Right lobe of liver (tissue), 6 donors: ENCODE measurements around the gene CHIA. TPM values are rescaled to one million over a fixed set of nuclear protein-coding genes. Genes with fewer than 3 reads are reported as not detected.

Source experiments
- ATAC-seq, 4 donors: fragments of 200-7000 bp; cut with Tn5 transposase; one replicate each; pipeline ENCODE4 v1.9.1; 2020; ENCODE audit warnings: mild to moderate bottlenecking in 4 of 4, moderate library complexity in 4 of 4
- DNase-seq, 3 donors: peaks; one replicate each; pipeline ENCODE4 v3.0.0-alpha.2; 2020
- H3K27ac ChIP-seq, 3 donors: fragments of 200-600 bp; one replicate each; pipeline ENCODE4 v1.8.0; 2022
- H3K27me3 ChIP-seq, 2 donors: fragments of 200-600 bp; one replicate each; pipeline ENCODE4 v1.8.0; 2022
- H3K36me3 ChIP-seq, 4 donors: fragments of 200-600 bp; sonication (generic) in 1 of 4; one replicate each; pipeline versions ENCODE4 v1.5.1 to v1.8.0; 2017 to 2022; ENCODE audit warnings: control low read depth in 1 of 4
- H3K4me1 ChIP-seq, 4 donors: fragments of 200-600 bp; sonication (generic) in 1 of 4; one replicate each; pipeline versions ENCODE4 v1.5.1 to v1.8.0; 2017 to 2022; ENCODE audit warnings: control low read depth in 1 of 4
- H3K4me3 ChIP-seq, 3 donors: fragments of 200-600 bp; one replicate each; pipeline ENCODE4 v1.8.0; 2022
- H3K9me3 ChIP-seq, 4 donors: fragments of 200-600 bp; sonication (generic) in 1 of 4; one replicate each; pipeline versions ENCODE4 v1.5.1 to v1.8.0; 2017 to 2022; ENCODE audit warnings: control low read depth in 1 of 4
- POLR2A ChIP-seq: fragments of 450-650 bp; IDR thresholded peaks from one replicate; pipeline ENCODE4 v1.6.1; 2017; ENCODE audit warnings: antibody characterized with exemption, mild to moderate bottlenecking
- WGBS: methylation state at CpG from one replicate; pipeline ENCODE4 v1.1.6; 2018; ENCODE audit warnings: low coverage, low lambda C conversion rate; ENCODE audit not compliant: insufficient coverage; ENCODE audit errors: missing lambda C conversion rate; 5-methylcytosine and 5-hydroxymethylcytosine counted together
- intact Hi-C, 2 donors: fragments of 100-400 bp; cut with DNase I; formaldehyde crosslinking; loops; one replicate each; pipeline versions ENCODE4 v1.11.2 to v1.14.1; 2022
- total RNA-seq, 6 experiments: library from RNA; depleted of rRNA in 2 of 6; stranded (reverse); fragments of >200 nt in 2 of 6; fragmentation: NEBNext Ultra II Directional in 3 of 6; extraction: Animal tissue kit (Norgen Biotek cat#: 25700) in 3 of 6; gene quantifications; one replicate each; pipeline versions ENCODE4 v1.1.0 to v1.2.4, GENCODE V29; 2016 to 2023
- TF ChIP-seq, protein P1 (sequence below), 4 donors: fragments of 200-600 bp in 3 of 4; fragments of 450-650 bp in 1 of 4; IDR thresholded peaks; one replicate each; pipeline versions ENCODE4 v1.5.1 to v1.8.0; 2016 to 2022; ENCODE audit warnings: antibody characterized with exemption in 4 of 4, mild to moderate bottlenecking in 2 of 4
- donor health status: DM: no; HTN: yes; CAD: no.
- donor health status: DM: no; HTN: no; CAD: no.
- donor health status: DM: no; HTN: no; CAD: no.
- donor health status: DM: no; HTN: yes; CAD: no.
- donor health status: DM: no; HTN: yes; CAD: no.

Gene CHIA
- total RNA-seq, 6 experiments from 2014 or later: not detected

GRCh38 chr1:111249960-111250359 is 40.7 kb upstream of the CHIA start:
- H3K9me3 ChIP-seq: no peaks in the 10 kb centered on the region
- no peaks in the 10 kb centered on the region for H3K4me1 ChIP-seq
- H3K27ac ChIP-seq: no peak overlapping the region
- 67% methylated on average over 4 of the region's 4 CpGs for WGBS
- TF ChIP-seq, protein P1, sequence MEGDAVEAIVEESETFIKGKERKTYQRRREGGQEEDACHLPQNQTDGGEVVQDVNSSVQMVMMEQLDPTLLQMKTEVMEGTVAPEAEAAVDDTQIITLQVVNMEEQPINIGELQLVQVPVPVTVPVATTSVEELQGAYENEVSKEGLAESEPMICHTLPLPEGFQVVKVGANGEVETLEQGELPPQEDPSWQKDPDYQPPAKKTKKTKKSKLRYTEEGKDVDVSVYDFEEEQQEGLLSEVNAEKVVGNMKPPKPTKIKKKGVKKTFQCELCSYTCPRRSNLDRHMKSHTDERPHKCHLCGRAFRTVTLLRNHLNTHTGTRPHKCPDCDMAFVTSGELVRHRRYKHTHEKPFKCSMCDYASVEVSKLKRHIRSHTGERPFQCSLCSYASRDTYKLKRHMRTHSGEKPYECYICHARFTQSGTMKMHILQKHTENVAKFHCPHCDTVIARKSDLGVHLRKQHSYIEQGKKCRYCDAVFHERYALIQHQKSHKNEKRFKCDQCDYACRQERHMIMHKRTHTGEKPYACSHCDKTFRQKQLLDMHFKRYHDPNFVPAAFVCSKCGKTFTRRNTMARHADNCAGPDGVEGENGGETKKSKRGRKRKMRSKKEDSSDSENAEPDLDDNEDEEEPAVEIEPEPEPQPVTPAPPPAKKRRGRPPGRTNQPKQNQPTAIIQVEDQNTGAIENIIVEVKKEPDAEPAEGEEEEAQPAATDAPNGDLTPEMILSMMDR (IDR thresholded peaks at IDR 0.05): no peak
- TF ChIP-seq POLR2A: no peak
- DNase-seq (no peak), ATAC-seq (no peak)
- H3K27me3 ChIP-seq: no peaks in the 10 kb centered on the region
- no peaks in the 10 kb centered on the region for H3K36me3 ChIP-seq
- intact Hi-C loops: no loop called here
- H3K4me3 ChIP-seq: no peak overlapping the region

GRCh38 chr1:111251570-111251969 is 39.1 kb upstream of the CHIA start:
- no peak for DNase-seq
- H3K4me3 ChIP-seq: no peak overlapping the region
- no peak for ATAC-seq
- no peaks in the 10 kb centered on the region for H3K27me3 ChIP-seq
- H3K36me3 ChIP-seq: no peaks in the 10 kb centered on the region
- TF ChIP-seq, protein P1 (IDR thresholded peaks at IDR 0.05): no peak
- no peak for TF ChIP-seq POLR2A
- no peak overlapping the region for H3K27ac ChIP-seq
- H3K9me3 ChIP-seq: no peaks in the 10 kb centered on the region
- H3K4me1 ChIP-seq: no peaks in the 10 kb centered on the region
- intact Hi-C loops: no loop called here
- WGBS: 62% methylated on average over 7 of the region's 8 CpGs

GRCh38 chr1:111252786-111253185 is 37.9 kb upstream of the CHIA start:
- DNase-seq: no peak
- H3K27me3 ChIP-seq: no peaks in the 10 kb centered on the region
- intact Hi-C loops: no loop called here
- H3K4me1 ChIP-seq: no peaks in the 10 kb centered on the region
- no peak overlapping the region for H3K4me3 ChIP-seq
- no peak overlapping the region for H3K27ac ChIP-seq
- TF ChIP-seq, protein P1 (IDR thresholded peaks at IDR 0.05): no peak
- TF ChIP-seq POLR2A: no peak
- 100% methylated on average over 2 of the region's 2 CpGs for WGBS
- no peak for ATAC-seq
- no peaks in the 10 kb centered on the region for H3K9me3 ChIP-seq
- no peaks in the 10 kb centered on the region for H3K36me3 ChIP-seq

GRCh38 chr1:111253876-111254275 is 36.8 kb upstream of the CHIA start:
- DNase-seq: no peak

More at GRCh38 chr1:111253876-111254275, 36.8 kb upstream of the CHIA start:
- 67% methylated on average over 1 of the region's 1 CpG for WGBS
- H3K36me3 ChIP-seq: no peaks in the 10 kb centered on the region
- ATAC-seq: no peak
- no peaks in the 10 kb centered on the region for H3K4me1 ChIP-seq
- H3K27ac ChIP-seq: no peak overlapping the region
- intact Hi-C loops: no loop called here
- H3K4me3 ChIP-seq: no peak overlapping the region
- no peak for TF ChIP-seq POLR2A
- TF ChIP-seq, protein P1 (IDR thresholded peaks at IDR 0.05): no peak
- no peaks in the 10 kb centered on the region for H3K9me3 ChIP-seq
- H3K27me3 ChIP-seq: no peaks in the 10 kb centered on the region
